Measurements from ENCODE around the gene PAQR9.
A peak's percentile ranks its signal among the peaks of the same experiment; 100 is the strongest.

PAQR9 gene

DNA sequence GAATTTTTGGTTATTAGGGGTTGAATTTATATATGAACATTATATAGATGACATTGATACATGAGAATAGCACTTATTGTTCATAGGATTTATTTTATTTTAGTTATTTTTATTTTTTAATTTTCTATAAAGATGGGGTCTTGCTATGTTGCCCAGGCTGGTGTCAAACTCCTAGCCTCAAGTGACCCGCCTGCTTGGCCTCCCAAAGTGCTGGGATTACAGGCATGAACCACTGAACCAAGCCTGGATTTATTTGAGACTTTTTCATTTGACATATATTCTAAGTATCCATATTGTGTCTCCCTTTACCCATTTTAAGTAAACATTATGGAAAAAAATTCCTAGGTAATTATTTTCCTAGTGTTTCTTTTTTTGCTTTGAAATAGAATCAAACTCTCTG lies 12.5 kb downstream of the PAQR9 start:
- no peak for DNase-seq (ENCODE audit: low spot score)

DNA sequence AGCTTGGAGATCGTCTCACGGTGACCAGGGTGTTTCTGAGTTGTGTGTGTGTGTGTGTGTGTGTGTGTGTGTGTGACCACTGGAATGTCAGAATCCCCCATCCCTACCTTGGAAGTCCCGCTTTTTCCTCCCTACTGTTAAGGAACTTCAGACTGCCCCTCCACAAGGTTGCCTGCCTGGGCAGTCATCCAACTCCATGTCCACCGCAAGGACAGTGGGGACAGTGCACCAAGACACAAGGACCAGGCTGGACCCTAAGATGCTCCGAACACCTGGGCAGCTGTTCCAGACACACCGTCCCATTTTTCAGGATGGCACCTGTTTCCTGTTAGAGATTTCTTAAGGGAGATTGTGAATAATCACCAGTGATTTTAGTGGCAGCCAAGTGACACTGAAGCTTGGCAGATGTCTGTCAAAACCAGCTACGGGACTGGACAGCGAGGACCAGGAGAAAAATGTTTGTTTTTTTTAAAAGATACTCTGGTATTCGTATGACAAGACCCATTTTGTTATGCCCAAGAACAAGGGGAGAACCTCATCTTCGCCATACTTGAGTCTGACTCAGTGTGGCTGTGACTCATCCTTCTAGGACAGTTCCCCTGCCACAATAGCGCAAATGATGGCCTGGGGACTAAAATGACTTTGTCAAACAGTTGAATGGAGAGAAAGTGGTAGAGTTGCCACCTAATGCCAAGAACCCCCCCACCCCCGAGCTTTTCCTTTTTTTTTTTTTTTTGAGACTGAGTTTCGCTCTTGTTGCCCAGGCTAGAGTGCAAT lies 15.5 kb downstream of the PAQR9 start:
- DNase-seq (ENCODE audit: low spot score) = no peak

DNA sequence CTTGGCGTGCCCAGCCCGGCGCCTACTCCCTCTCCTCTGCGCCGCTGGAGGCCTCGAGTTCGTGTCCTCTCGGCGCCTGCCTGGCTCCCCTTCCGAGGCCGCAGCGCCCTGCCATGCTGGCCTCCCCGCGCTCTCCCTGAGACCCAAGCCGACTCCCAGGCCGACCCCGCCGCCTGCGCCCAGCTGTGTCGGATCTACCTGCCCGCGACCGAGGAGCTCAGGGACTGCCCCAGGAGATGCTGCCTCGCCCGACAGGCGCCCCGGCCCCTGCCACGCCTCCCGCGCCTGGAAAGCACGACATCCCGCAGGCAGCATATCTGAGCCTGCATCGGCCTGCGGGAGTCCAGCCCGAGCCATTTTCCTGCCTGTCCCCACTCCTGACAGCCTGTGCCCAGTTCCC lies 16.1 kb downstream of the PAQR9 start:
- DNase-seq (ENCODE audit: low spot score) = no peak

DNA sequence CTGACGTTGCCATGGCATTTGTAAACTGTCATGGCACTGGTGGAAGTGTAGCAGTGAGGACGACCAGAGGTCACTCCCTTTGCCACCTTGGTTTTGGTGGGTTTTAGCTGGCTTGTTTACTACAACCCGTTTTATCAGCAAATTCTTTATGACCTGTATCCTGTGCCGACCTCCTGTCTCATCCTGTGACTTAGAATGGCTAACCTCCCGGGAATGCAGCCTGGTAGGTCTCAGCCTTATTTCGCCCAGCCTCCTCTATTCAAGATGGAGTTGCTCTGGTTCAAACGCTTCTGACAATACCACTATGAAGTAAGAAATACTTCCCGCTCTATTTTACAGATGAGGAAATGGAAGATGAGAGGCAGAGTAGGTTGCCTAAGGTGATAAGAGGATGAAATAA lies 16.6 kb downstream of the PAQR9 start:
- DNase-seq (ENCODE audit: low spot score) = no peak

DNA sequence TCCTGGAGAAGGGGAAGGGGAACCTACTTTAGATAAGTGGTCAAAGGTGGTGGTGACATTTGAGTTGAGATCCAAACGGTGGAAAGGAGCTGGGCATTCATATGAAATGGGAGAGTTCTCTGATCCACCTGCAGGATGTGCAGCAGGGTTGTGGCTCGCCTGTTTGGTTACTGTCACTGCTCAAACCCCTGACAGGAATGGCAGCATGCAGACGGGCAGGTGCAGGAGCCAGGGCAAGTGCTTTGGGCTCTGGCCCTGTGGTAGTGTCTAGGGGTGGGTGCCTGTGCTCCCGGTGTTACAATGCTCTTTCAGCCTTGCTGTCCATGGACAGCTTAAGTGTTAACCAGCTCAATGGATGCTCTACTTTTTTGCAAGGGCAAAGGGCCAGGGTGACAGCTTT lies 18.5 kb downstream of the PAQR9 start:
- no peak for DNase-seq (ENCODE audit: low spot score)

DNA sequence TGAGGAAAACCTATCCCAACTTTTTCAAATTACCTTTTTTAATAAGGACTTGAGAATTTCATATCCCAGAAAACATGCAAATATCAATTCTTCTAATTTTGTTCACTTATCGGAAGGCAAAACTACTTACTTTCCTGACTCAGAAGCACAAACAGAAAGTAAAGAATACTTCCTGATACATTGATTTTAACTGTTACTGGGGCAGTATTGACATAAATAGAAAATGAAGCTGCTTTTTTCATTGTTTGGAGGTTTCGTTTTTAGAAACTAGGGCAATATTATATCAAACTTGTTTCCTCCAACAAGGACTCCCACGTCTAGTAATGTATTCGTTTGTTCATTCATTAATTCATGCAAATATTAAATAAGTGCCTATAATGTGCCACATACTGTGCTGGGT lies 19.1 kb downstream of the PAQR9 start:
- no peak for DNase-seq (ENCODE audit: low spot score)

DNA sequence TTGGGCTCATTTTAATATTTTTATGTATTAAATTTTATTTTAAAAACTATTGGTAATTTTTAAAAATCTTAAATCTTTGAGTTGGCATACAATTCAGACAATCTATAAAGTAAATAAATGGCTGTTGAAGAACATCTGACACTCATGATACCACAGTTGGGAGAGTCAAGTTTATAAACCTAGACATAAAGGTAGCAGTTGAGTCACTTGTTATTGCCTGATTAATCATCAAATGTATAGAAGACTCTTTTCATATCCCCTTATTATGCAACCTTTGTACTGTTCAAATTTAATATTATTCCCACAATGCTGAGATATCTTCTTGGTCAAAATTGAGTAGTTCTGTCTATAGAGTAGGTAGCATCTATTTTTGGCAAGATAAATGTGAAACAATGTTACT lies 19.6 kb downstream of the PAQR9 start:
- no peak for DNase-seq (ENCODE audit: low spot score)

DNA sequence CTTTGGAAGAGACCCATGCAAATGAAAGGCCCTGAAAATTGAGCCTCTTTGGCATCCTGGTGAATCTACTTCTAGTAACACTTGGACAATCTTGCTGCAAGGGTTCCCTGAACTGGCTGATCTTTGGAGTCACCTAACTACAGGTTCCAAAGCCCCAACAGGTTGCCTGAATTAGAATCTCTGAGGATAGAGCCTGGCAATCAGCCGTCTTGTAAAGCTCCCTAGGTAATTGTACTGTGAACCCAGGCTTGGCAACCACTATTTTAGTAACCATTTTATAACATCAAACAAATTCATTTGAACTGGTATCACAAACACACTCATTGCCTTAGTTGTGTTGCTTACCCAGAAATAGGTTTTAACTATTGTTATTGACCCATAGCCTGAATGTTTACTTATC lies 20.1 kb downstream of the PAQR9 start:
- DNase-seq (ENCODE audit: low spot score) = no peak

DNA sequence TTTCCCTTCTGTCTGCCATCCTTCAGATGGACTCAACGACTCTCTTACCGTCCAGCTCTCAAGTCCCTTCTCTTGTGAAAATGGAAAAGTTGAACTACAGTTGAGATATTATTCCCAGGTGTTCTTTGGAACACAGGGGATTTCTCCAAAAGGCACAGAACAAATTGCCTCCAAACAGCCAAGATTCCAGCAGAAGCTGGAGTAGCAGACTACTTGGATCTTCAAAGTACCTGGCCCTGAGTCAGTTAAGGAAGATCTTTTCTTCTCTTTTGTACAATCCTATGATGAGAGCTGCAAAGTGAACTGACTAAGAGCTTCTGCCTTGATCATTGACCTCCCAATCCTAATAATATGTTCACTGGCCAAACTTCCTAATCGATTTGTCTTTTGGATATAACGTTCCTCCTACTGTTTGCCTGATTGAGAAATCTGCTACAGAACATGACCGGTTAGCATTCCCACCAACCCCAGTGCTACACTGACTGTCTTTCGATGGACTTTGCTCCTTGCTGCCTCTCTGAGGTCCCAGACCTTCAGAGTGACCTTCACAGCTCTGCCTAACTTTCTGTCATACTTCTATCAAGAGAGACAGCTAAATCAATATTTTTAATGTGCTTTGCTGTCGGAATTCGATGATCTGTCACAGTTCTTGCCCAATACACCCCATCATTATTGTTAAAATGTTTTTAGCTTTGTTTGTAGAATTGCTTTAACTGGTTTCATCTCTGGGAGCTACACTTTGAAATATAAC lies 21.9 kb downstream of the PAQR9 start:
- DNase-seq (ENCODE audit: low spot score) = no peak

DNA sequence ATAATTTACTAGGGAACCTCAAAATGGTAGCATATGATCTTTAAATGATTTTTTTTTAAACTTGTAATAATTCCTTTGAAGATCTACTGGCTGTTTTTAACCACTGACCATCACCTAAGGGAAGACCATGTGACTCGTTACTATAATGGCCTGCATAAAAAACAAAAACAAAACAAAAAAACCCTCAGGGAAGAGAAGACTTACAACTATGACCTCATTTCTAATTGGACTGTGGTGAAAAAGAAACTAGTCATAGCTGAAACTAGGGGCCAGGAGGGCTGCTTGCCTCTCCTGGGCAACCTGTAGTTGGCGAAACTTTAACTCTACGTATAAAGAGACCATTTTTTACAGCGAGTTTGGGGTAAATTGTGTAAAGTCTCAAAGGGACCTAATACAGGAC lies 23.0 kb downstream of the PAQR9 start:
- no peak for DNase-seq (ENCODE audit: low spot score)

DNA sequence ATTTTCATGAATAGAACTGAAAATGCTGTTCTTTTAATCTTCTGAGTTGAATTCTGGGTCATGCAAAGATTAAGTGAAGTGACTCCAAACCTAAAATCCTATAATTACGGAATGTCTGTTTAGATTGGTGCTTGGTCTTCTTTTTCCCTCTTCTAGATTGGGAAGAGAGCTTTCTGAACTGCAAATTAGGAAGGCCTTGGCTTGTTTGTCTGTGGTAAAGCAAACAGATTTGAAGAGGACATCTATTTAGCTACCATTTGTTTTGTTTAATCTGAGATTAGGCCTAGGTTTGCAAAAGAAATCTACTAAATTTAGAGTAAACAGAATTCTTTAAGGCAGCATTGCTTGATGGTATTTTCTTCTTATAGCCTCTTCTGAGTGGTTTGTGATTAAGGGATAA lies 23.5 kb downstream of the PAQR9 start:
- no peak for DNase-seq (ENCODE audit: low spot score)

DNA sequence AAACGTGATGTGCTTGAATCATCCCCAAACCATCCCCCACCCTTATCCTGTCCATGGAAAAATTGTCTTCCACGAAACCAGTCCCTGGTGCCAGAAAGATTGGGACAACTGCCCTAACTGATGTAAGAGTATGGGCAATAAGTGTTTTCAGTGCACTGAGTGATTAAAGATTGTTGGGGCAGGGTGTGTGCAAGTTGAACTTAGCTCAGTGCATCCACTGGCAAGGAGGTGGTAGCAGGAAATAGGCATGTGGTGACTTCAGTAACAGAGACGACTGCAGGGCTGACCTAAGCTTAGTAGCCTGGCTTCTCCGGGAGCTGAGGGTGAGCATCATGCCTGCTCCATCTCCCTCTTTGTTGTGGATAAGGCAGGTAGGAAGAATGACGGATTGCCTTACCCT lies 27.5 kb downstream of the PAQR9 start:
- no peak for DNase-seq (ENCODE audit: low spot score)

DNA sequence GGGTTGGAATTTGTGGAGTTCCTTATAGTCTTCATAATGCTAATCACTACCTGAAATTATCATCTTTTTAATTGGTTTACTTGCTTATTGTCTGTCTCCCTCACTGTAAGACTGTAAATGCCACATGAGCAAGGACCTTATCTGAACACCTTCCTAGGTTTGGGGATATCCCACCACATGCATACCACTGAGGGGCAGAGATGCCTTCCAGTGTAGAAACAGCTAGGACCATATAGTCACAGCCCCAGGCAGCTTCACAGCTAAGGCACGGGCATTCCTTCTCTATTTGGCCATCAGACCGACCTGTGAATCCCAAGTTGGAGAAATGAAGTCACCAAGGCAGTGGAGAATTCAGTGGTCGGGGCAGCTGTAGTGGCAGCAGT lies 28.6 kb downstream of the PAQR9 start:
- no peak for DNase-seq (ENCODE audit: low spot score)

DNA sequence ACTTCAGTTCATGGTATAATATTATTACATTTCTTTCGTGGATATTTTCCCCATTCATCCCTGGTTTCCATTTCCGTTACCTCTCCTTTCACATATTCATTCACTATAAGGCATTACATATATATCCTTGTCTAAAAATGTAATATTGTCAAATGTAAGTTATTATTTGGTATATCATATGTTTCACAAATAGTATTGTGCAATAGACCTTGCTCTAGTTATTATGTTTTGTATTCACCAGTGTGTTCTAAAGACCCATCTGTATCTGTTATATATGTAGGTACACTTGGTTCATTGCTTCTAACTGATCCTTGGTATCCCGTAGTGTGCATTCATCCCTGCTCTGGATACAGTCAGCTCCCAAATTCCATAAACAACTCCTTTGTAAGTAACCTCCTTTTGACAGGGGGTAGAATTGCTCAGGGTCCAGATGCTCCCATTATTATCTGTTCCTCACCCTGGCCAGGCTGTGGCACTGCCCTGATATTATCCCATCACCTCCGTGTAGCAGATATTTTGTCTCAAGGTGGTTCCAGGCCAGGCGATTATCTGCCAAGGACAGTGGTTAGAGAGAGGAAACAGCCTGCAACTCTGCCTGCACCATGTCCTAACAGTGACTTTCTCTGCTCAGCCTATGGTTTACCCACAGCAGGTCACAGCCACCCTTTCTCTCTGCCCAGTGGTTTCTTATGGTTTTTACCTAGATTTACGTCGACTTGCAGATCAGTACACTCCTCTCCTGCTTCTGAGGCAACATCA lies 29.2 kb downstream of the PAQR9 start:
- no peak for DNase-seq (ENCODE audit: low spot score)

DNA sequence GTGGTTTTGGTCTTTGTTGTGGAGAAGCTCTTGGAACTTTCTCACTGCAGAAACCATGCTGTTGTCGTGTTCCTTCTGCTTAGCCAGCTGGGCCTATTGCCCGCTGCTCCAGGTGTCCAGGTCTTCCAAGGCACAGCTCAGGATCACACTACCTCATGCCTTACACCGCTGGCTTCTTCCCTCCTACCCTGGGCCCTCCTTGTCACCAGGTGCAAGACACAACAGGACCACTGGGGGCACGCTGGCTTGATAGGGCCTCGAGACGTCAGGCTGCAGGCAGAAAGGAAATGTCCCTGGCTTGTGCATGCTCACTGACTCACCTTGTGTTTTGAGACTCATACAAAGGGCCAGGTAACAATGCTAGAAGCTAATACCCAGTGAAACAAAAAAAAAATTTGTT lies 32.3 kb downstream of the PAQR9 start:
- DNase-seq (ENCODE audit: low spot score) = no peak

DNA sequence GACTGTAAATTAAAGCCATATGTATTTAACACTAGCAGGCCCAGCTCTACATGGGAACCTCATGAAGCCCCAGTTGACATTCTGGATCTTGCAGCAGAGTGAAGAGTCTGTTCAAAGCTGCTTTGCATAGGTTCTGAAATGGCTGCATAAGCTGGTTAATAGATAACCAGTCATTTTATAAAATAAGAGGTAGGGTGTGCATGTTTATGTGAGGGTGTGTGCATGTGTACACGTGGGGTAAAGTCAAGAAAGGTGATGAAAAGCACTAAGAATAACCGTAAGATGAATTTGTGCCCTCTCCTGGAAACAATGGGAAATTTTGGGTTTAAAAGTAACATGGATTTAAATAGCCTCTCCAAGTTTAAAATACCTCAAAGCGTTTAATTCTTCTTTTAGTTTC lies 33.0 kb downstream of the PAQR9 start:
- no peak for DNase-seq (ENCODE audit: low spot score)

DNA sequence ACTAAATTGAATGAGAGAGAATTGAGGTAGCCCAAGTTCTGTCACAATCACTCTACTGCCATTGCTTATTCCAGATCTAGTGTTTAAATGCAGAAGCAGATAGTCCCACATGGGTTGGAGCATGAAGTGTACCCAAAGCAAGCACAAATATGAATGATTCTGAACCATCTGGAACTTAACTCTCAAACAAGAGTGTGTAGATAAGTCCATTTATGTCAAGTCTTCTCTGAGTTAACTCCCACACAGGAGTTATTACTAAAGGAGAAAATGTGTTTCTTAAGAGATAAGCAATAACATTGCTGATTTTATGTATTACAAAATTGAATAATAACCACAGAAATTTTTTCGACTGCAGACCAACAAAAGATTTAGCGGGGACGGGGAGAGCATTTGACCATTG lies 33.6 kb downstream of the PAQR9 start:
- no peak for DNase-seq (ENCODE audit: low spot score)

DNA sequence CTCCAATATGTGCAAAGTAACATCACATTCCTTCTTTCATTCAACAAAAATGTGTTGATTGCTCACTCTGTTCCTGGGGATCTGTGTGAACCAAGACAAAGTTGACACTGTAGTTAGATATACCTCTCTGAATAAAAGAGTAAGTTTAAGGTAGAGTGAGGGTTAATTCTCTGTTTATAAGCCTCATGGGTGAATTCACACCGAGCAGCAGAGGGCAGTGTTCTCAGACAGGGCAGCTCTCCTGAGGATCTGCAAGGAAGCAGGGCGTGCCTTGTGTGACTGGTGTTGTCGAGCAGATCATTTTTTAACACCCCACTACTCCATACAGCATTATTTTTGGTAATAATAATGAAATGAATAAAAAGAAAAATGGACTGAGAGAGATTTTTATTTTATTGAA lies 34.4 kb downstream of the PAQR9 start:
- DNase-seq (ENCODE audit: low spot score) = peak; percentile 38

DNA sequence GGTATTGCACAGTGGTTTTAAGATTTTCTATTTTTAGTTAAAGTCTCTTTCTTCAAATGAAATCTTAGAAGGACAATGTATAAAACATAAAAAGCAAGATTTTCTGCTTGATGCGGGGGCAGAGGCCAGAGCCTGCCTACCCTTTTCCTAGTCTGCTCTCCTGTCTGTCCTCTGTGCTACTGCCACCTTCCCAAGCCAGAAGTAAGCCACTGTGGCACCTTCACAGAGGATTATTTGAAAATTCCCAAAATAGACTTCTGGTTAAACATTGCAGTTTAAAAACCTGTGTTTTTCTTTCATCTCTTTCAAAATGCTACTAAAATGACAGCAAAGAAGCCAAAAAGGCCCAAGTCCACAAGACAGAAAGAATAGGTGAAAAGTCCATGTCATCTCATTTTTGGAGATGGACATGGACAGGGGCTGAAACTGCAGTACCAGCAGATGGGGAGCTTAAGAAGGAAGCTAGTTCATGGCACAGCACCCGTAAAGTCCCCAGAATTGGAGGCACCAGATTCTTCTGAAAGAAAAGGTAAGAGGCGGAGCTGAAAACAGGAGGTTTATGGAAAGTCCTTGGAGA lies 37.0 kb downstream of the PAQR9 start:
- DNase-seq (ENCODE audit: low spot score) = no peak

DNA sequence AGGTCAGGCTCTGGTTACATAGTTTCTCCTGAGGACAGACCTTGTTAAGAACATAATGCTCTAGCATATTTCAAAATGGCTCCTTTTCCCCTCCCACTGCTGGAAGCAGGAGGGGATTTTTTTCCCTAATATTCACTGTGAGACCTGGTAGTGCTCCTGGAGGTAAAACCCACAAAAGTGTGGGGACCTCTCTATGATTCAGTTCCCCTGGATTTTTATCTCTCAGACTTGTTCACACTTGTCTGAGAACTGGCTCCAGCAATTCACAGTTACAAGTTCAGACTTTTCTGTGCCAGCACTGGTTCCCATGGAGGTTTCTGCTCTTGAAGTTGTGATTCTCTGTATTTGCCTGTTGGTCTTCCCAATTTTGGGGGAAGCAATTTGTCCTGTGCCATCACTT lies 38.3 kb downstream of the PAQR9 start:
- no peak for DNase-seq (ENCODE audit: low spot score)

DNA sequence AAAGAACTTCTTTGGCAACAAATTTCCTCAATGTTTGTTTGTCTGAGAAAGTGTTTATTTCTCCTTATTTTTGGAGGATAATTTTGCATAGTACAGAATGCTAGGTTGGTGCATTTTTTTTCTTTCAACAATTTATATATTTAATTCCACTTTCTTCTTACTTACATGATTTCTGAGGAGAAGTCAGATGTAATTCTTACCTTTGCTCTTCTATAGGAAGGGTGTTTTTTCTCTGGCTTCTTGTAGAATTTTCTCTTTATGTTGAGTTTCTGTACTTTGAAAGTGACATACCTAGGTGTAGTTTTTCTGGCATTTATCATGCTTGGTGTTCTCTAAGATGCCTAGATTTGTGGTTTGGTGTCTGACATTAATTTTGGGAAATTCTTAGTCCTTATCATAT lies 39.8 kb downstream of the PAQR9 start:
- no peak for DNase-seq (ENCODE audit: low spot score)

DNA sequence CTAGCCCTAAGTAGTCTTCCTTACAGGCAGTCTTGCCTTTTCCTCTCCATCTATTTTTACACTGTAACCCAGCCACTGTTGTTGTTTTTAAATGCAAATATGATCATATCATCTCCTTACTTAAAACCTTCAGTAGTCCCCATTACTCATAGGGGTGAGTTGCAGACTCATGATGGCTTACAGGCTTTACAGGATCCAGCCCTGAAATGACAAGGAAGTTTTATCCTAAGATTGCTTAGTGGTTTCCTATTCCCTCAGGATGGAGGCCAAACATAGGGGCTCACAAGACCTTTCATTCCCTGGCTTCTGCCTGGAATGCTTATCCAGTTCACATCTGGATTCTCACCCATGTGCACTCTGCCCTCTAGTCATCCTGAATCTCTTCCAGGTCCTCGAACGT lies 46.9 kb downstream of the PAQR9 start:
- no peak for DNase-seq (ENCODE audit: low spot score)

DNA sequence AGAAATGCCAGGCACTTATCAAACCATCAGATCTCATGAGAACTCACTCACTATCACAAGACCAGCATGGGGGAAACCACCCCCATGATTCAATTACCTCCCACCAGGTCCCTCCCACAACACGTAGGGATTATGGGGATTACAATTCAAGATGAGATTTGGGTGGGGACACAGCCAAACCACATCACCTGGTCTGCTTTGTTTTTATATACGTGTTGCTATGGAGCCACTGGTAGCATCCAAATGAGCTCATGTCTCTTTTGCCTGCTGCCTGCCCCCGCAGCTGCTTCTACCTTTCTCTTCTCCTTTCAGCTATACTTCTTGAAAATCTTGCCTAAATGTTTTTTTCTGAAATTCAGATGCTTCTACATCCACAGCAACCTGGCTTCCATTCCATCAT lies 47.8 kb downstream of the PAQR9 start:
- no peak for DNase-seq (ENCODE audit: low spot score)
